Stimulated activated CD8-positive, alpha-beta memory T cell treated with anti-CD3 and anti-CD28 coated beads, Interleukin-15, amount 100 ng/mL, for 4 hours (primary cell): Measurements from ENCODE around the gene BMP6.

Source experiments
- DNase-seq, 2 donors: peaks; one replicate each; pipeline ENCODE4 v3.0.0-alpha.2; 2020; ENCODE audit warnings: low read depth in 2 of 2

Gene BMP6

DNA sequence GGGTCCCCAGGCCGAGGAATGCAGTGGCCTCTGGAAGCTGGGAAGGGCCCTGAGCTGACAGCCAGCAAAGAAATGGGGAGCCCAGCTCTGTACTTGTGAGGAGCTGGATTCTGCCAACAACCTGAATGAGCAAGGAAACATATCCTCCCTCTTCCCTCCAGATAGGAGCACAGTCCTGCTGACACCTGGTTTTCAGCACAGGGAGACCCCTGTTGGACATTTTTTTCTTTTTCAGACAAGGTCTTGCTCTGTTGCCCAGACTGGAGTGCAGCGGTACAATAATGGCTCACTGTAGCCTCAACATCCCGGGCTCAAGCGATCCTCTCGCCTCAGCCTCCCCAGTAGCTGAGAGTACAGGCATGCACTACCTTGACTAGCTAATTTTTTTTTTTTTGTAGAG lies 21.5 kb downstream of the BMP6 start:
- DNase-seq: no peak

DNA sequence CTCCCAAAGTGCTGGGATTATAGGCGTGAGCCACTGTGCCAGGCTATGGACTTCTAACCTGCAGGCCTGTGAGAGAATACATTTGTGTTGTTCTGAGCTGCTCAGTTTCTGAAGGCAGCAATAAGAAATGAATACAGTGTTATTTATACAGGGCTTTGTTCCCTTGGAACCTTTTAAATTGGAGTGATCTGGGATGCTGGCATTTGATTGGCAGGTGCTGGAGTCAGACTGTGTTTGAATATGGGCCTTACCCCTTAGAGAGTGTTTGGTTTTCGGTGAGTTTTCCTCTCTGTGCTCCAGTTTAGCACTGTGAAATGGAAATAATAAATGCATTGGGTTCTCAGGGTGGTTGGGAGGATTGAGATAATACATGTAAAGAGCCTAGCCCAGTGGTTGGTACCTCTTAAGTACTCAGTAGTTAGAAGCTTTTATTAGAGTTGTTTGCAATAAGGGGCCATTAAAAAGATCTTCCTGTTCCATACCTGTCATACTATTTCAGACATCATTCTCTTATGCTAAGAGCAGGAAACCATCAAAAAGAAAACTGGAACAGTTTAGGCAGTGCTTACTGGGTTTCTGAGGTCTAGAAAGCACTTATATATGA lies 22.1 kb downstream of the BMP6 start:
- no peak for DNase-seq

DNA sequence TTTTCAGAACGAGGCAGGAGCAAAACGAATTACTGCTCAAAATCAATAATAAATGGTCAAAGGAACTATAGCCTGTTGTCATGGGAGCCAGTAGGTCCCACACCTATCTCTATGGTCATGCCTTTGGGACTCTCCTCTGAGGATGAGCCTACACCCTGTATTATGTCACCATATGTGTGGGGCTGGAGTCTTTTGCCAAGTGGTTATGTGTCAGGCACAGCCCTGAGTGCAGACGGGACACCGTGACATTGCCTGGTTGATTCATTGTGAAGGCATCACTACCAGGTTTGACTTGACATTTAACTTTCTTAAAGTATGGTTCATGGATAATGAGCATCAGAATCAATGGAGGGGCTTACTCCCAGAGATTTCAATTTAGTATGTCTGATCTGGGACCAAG lies 23.6 kb downstream of the BMP6 start:
- no peak for DNase-seq

DNA sequence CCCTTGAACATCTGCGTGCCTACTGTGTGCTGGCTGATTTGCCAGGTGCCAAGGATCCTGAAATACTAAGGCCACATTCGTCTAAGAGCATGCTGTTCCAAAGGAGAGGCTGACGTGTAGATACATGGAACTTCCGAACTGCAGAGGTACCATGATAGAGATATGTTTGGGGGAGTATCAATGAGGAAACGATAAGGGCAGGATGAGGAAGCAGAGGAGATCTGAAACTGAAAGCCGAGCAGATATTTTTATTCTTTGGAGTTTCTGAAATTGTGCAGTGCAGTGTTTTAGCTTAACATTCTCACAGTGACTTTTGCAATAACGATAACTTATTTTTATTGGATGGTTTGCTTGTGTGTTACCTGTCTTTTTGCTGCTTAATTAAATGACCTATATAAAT lies 24.3 kb downstream of the BMP6 start:
- DNase-seq: no peak

DNA sequence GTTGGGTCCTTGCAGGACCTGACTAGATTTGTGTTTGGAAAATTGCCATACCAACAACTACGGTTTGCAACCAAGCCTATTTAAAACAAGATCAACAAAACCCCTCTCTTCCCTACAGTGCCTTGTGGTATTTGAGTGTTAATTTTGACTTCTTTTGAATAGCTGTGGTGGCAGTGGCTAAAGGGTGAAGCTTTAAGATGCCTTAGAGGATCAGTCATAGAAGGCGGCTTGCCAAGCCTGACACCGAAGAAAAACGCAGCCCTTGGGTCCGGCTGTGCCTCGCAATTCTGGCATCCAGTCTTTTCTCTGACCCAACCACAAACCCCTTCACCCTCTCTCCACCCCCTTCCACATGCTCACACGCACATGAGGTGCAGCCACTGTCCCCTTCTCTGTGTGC lies 32.6 kb downstream of the BMP6 start:
- DNase-seq: no peak

DNA sequence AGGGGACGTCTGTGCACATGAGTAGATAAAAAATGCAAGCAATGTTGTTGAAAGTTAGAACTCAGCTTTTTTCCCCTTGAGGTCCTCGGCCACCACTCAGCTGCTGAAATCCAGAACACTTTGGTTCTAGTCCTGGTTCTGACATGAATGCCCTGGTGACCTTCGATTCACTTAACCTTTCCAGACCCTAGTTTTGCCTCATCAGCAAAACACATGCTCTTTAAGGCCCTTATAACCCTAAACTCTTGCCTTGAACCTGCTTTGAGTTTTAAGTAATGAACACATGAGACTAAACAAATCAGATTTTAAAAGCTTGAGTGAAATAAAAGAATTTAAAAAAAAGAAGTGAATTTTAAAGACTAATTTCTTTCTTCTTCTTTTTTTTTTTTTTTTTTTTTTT lies 33.4 kb downstream of the BMP6 start:
- DNase-seq: no peak

DNA sequence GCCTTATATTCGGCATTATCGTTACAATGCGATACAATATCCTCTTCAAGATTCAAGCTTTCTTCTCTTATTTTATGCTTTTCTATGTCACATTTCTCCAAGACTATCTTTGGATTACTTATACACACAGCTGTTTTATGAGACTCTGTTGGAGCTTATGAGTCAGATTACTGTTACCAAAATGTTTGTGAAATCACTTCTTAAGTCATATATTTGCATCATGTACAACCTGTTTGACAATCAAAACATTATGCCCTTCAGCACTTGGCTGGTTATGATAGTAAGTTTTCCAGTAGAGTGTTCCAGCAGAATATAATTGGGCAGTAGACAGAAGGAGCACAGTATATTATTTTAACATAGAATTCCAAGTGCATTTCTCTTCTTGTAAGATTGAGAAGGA lies 35.2 kb downstream of the BMP6 start:
- DNase-seq: no peak

DNA sequence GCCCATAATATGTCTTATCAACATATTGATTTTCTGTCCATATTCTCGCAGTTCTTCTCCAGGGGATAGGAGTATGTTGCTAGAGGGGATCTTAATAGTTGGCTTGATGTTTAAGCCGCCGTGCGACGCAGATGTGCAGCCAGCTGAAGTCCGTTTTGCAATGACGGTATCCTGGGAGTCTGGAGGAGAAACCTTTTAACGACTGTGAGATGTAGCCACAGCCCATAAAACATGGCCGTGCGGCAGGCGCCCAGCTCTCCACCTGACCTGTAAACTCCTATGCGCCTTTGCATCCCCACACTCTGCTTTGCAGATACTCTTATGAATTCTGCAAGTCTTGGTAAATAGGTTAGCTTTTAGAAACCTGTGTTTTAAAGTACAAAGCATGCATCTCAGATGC lies 36.9 kb downstream of the BMP6 start:
- DNase-seq: no peak

DNA sequence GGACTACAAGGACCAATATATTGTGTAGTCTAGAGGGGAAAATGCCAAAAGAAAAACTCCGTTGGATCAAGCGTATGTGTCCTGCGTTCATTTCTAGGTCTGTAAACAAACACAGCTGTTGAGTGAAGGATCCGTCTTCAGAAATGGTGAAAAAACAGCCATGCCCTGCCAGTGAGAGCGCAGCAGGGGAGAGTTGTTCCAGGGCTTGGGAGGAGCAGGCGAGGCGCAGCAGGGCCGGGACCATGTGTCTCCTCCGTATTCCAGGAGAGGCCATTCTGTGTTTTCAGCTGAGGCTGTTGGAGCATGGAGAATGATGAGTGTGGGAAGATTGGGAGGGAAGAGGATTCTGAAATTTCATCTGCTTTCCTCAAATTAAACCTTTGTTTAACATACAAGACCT lies 38.0 kb downstream of the BMP6 start:
- DNase-seq: no peak

DNA sequence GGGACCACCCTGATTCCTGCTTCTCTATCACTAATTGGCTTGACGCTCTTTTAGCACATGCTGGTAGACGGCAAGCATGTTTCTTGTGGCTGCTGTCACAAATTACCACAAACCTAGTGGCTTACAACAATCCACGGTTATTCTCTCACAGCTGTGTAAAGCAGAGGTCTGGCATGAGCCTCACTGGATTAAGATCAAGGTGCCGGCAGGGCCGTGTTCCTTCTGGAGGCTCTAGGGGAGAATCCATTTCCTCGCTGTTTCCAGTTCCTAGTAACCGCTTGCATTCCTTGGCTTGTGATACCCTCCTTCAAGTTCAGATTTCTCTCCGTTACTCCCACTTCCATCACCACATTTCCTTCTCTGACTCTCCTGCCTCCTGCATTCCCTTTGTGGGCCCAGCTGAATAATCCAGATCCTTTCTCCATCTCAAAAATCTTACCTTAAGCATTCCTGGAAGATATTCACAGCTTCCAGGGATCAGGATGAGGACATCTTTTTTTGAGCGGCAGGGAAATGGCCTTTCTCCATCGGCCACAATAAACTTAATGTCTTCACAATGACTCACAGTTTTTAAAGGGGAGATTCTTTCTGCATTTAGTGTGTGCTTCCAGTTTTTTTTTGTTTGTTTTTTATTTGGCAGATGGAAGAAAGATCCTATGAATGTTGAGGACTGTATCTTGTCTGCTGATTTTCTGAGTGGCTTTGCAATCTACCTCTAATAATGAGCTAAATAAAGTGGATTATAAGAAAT lies 39.9 kb downstream of the BMP6 start:
- no peak for DNase-seq

DNA sequence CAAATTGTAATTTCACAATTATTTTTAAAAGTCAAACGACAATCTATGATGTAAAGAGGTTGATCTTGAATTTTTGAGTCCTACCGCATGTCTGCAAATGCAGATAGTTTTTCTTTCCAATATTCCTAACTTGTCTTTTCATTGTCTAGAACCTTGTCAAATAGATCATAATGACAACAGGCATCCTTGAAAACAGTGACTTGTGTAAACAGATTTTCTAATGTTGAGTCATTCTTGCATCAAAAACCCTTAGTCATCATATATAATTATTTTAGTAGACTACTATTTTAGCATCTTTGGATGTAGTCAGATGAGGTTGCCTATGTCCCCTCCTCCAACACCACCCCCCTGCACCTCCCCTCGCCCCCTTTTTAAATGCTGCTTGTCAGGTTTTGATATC lies 43.8 kb downstream of the BMP6 start:
- no peak for DNase-seq

DNA sequence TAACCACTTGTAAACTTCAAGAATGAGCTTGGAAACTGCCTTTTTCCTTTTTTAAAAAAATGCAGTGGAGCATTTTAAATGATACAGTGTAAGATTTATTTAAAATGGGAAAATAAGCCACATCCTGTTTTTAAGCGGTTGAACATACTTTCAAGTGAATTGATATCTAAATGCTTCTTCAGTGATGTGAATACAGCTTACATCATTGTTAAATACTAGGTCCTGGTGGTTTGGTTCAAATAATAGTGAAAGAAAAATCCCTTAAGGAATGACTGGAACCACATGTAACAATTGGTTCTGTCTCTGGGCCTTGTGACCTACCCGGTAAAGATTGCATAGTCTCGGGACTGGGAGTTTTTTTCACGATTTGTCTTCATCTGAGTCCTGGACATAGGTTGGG lies 44.2 kb downstream of the BMP6 start:
- no peak for DNase-seq

DNA sequence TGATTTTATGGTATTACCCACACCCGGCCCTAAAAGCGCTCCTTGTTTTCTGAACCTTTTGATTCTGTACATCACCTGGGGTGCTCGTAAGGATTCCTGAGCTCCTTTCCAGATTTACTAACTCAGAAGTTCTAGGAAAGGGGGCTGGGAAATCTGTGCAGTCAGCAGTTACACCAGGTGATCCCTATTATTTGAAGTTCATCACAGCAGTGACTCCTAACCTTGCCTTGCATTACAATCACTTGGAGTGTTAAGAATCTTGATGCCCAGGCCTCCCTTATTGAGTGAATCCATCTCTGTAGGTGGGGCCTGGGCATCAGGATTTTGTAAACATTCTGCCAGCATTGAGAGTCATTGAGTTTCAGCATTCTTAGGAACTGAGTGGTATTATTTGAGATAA lies 44.7 kb downstream of the BMP6 start:
- no peak for DNase-seq

DNA sequence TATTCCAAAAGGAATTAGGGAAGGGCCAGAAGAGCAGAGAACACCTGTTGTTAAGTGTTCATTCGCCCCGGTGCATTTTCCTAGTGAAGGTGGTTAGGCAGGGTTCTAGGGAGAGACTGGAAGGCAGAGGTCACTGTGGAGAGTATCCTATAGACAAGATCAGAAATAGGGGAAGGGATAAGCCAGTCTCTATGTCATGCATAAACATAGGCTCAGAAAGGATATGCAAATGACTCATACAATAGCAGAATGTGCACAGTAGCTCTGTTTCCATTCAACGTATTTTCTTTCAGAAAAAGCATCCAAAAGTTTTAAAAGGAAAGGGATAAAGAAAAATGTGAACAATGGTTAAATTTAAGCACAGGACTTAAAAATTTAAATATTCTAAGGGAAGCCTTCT lies 47.4 kb downstream of the BMP6 start:
- DNase-seq: no peak

DNA sequence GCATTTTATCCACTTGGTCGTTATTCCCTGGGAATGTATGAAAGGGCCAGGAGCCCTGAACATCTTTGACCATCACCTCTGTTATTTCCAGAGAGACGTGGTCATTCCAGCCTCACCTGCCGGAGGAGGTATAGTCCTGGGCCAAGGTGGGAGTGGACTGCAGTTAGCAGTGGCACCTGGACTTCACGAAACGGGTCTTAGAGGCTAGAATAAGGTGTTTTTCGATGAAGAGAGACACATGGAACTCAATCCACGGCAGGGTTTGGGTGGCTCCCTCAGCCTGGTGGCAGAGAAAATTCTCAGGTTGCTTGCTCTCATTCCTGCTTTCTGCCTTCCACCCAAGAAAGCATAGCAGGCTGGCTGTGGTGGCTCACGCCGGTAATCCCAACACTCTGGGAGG lies 48.0 kb downstream of the BMP6 start:
- no peak for DNase-seq

DNA sequence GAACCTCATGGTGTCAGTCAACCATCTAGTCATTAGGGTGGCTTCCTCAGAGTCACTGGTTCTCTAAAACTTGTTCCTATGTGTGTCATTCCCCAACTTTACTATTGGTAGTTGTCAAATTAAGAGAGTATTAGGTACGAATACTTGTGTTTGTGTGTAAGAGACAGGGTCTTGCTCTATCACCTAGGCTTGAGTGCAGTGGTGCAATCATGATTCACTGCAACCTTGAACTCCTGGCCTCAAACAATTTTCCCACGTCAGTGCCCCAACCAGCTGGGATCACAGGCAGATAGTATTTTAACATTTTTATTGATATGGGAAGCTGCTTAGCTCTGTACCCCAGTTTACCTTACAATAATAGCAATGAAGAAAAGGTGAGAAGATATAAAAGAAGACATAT lies 50.6 kb downstream of the BMP6 start:
- DNase-seq: no peak

DNA sequence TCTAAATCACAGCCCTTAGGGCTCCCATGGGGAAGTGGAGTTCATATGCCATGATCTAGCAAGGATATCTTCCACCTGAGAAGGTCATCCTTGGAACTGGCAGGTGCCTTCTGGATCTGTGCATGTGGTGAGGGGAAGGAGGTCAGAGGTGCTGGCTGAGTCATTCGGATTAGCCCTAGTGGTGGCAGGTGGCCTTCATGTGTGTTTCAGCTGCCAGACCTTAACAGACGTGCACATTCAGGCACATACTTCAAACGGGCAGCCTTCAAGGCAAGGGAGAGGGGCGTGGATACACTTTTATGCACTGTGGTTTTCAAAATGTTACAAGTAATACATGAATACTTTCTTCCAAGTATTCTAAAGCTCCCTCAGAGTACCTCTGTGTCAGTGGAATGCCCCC lies 51.2 kb downstream of the BMP6 start:
- DNase-seq: no peak

DNA sequence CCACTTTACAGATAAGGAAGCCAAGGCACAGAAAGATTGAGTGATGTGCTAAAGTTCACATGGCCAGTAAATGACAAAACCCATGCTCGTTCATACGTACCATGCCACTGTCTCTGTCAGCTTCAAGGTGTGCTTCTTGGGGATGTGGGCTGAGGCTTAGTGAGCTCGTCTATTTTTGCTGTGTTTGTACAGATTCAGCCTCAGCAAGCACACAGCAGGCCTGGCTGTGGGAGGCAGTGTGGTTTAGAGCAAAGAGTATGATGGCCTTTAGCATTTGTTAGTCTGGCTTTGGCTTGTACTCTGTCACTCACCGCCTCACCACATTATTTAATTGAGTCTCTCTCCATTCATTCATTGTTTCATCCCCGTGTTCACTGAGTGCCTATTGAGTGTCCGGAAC lies 55.3 kb downstream of the BMP6 start:
- no peak for DNase-seq

DNA sequence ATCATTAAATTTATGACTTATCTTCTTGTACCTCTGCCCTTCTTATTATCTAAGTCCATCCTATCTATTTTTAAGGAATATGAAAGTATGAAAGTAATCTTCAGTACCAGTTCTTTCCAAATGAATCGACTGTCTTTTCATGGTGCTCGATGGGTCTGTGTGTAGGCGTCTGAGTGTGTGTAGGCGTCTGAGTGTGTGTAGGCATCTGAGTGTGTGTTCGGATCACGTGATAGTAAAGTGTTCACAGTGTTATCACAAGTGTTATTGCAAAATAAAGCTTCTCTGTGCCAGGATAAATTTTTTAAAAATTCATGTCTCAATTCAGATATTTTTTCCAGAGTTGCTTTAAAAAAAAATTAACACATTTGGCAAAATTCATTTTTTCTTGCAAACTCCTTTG lies 58.3 kb downstream of the BMP6 start:
- no peak for DNase-seq

DNA sequence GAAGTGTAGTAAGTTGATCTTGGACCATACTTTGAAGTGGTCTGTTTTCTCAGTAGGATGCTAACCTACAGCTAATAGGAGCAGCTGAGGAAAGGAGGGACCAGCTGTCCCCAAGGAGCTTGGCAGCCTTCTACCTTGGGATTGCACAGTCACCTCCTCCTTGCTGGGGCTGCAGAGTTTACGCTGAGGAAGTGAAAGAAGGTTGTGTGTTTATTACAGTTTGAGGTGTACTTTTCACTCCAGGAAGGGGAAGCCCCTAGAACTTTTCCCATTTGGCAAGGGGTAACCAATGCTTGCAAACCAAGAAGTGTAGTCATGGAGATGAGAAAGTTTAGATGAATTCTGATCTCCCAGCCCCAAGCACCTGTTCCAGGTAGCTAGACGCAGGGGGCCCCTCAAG lies 58.8 kb downstream of the BMP6 start:
- DNase-seq: no peak

DNA sequence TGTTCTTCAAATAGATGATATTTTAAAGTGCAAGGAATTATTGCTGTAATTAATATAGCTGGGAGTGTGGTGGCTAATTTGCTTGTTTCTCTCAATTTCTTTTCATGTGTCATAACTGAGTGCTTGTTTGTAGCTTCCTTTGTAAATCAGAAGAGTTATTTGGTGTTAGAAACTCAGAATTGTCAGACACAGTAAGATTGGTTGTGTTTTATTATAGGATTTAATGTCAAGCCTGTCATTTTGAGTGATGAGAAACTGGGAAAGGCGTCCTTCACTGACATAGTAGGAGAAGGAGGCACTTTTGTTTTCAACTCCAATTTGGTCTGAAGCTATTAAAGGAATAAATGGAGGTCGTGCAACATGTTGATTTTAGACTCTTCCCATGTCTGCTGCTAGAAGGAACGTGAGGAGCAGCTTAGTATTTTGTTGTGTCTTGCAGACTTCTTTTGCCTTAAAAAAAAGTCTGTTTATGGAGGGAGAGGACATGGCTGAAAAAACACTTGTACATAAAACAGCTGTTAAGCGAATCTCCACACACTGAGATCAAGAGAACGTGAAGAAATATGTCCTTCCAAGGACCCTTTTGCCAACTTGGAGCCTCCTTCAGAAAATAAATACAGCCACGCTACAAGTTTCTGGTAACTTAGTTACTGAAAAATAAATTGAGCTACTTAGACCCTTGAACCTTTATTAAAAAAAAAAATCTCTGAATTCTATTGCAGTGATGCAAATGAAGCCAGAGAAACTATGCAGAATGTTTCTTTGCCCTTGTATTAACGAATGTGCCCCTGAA lies 59.5 kb downstream of the BMP6 start:
- no peak for DNase-seq

DNA sequence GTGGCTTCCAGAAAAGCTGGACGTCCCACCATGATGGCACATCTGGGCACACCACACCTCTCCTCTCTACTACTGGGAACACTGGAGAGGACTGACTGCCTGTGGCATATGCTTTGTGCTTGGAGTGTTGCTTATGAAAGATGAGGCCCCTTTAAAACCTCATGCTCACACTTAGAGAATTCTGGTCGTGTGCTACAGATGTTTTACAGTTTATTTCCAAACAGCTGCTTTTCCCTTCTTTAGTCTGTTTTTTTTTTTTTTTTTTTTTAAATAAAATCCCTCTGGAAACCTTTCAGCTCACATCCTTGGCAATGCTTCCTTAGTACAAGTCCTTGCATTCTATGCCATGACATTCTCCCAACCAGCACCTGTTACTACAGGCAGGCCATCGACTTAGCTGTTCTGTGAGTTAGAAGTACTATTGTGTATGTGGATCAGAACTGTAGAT lies 60.3 kb downstream of the BMP6 start:
- DNase-seq: no peak

DNA sequence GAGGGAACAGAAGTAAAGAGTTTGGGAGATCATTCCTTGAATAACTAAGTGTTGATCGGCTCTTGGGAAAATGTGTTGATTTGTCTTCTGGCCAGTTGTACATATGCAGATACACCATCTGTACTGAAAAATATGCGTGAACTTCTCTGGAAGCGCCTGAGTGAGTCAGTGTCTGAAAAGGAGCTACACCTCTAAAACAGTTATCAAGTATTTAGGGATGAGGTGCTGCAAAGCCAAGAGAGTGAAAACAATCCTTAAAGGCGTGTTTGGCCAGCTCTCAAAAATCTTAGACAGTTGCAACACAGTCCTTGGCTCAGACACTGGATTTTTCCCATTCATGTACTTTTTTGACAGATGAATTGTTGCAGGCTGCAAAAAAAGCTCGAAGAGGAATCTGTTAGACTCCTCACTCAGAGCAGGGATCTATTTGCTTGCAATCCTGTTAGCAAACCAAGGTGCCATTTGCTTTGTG lies 61.3 kb downstream of the BMP6 start:
- no peak for DNase-seq
